Left hindlimb (tissue), 1 donor: Measurements from ENCODE around the gene TJP2.

ENCODE experiments used
- DNase-seq: peaks from one replicate; pipeline ENCODE4 v3.0.0-alpha.2; 2018

Gene TJP2

DNA sequence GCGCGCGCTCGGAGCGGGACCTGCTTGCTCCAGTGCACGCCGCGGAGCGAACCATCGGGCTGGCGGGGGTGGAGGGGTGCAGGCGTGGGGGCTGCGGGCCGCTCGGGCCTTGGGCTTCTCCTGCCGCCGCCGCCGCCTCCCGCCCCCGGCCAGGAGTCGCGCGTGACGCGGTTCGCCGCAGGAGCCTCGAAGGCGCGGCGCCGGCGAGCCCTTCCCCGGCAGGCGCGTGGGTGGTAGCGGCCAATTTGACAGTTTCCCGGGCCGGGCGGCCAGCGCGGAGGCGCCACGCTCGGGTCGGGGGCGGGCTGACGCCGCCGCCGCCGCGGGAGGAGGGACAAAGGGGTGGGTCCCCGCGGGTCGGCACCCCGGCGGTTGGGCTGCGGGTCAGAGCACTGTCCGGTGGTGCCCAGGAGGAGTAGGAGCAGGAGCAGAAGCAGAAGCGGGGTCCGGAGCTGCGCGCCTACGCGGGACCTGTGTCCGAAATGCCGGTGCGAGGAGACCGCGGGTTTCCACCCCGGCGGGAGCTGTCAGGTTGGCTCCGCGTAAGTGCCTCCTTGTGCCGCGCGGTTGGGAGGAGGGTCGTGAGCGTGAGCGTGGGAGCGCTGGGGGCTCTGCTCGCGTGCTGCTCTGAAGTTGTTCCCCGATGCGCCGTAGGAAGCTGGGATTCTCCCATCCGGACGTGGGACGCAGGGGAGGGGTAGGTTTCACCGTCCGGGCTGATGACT lies at the start of gene TJP2:
TJP2 (plus strand) TSS at position 387 of the 725 bp plus-strand sequence; CDS start at position 483, 96 bp downstream.
- DNase-seq: peak; percentile 82

DNA sequence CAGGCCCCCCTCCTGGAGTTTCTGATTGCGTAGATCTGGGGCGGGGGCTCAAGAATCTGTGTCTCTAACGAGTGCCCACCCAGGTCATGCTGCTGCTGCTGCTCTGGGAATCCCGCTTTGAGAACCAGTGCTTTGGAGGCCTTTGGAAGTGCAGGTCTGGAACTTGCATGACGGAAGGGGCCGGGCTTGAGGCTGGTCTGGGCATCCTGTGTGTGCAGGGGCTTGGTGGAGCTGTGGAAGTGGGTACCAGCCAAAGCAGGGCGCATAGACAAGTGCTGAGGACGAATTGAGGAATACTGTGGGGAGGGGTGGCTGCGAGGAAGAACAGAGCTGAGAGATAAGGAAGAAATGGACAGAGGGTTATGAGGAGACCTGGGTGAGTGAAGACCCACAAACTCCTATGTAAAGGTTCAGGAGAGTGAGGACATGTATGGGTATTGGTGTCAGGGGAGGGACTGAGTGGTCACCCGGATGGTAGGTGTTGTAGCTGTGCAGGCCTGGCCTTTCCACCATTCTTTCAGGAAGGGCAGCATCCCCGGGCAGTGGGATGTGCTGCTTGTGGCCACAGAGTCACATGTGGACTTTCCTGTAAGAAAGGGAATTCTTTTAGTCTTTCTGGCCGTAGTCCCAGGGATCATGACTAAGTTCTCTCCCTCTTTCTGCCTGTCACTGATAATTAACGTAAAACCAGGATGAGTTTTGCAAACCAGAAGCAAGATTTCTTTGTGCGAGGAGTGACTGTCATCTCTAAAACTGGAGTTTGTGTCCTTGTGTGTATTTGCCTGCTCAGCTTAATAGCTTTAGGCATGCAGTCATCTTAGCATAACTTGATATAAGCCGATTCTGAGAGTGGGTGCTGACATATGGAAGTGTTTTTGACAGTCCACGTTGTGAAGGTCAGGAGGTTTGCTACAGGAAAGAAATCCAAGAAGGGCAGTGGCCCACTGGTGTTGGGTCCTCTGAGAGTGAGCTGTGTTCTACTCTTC lies 43.3 kb upstream of the TJP2 start:
- no peak for DNase-seq

DNA sequence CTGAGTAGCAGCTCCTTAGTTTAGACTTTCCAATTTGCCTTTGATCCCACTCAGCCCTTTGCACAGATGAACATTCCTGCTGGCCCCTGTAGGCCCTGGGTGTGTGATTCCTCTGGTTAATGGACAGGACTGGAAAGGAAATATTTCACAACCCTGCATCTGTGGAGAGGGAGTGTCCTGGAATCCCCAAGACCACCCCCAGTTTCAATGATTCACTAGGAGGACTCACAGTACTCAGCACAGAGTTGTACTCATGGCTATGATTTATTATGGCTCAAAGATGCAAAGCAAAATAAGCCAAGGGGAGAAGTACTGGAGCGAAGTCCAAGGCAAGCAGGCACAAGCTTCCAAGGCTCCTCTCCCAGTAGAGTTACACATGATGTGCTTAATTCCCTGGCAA lies 42.4 kb upstream of the TJP2 start:
- DNase-seq: no peak

DNA sequence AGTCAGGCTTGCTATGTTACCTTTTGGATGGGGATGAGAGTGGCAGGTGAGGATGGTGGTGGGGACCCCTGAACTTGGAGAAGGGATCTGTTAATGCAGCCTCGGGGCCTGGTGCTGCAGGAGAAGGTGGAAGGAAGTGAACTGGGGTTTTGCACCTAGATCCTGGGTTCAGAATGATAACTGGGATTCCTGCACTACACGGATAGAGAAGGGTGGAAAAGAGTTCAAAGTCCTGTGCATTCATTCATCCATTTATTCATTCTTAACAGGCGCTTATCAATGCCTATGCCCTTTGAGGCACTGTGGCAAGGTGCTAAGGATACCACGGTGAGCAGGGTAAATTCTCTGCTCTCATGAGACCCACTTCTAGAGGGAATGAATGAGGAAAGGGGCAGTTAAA lies 41.7 kb upstream of the TJP2 start:
- DNase-seq: no peak

DNA sequence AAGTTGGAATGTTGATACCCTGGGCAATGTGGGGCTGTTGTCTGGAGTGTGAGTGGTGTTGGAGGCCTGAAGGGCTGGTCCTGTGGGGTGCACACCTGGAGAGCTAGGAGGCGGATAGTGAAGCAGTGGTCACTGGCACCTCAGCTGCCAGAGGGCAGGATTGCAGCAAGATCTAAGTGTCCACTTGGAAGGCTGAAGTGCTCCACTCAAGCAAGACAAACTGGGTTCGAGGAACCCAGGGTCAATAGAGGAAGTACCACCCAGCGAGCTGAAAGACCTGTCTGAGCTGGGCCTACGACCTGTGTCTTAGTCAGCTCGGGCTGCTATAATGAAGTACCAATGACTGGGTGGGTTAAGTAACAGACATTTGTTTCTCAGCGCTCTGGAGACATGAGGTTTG lies 39.7 kb upstream of the TJP2 start:
- no peak for DNase-seq

DNA sequence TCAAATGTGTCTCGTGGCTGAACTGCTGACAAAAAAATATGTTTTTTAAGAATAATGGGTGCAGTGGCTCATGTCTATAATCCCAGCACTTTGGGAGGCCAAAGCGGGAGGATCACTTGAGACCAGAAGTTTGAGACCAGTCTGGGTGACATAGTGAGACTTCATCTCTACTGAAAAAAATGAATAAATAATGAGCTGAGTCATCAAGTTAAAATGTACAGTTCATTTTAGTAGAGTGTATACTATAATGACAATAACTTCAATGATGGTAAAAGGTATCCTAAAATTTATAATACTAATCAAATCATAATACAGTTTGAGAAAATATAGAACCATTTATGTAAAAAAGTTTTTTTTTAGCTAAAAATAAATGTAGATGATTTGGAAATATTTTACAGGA lies 37.9 kb upstream of the TJP2 start:
- DNase-seq: no peak

DNA sequence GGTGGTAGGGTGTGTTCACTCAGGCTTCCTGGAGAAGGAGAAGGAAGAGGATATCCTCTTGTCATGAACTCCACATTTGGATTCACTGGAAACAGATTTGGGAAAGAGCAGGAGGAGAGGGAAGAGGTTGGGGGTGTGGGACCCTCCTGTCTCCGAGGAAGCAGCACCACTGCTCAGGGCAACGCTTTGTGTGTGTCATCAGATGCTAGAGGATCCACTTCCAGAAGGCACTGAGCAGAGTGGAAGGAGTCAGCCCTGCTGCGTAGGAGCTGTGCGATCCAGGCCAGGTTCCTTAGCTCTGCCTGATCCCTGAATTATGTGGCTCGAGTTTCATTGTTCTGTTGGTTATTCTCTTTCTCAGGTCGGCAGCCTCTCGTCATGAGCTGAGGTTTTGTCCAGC lies 37.3 kb upstream of the TJP2 start:
- no peak for DNase-seq

DNA sequence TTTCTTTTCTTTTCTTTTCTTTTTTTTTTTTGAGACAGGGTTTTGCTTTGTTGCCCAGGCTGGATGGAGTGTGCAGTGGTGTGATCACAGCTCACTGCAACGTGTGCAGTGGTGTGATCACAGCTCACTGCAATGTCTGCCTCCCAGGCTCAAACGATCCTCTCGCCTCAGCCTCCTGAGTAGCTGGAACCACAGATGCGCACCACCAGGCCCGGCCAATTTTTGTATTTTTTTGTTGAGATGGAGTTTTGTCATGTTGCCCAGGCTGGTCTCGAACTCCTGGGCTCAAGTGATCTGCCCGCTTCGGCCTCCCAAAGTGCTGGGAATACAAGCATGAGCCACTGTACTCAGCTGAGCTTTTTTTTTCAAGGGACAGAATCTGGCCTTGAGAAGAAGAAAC lies 36.8 kb upstream of the TJP2 start:
- DNase-seq: no peak

DNA sequence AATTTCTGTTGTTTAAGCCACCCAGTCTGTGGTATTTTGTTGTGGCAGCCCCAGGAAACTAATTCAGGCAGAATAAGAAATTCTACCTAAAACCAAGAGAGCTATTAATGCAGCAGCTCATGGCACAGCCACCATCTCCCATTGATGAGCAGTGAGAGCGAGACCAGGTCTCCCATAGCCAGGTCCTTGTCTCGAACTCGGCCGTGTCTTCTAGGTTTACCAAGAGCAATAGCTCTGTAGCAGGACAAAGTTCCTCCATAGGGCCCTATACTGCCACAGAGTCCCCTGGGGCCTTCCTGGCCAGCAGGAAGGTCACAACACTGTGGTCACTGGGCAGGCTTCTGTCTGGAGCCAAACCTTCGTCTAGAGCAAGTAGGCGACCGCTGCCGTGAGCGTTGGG lies 34.5 kb upstream of the TJP2 start:
- no peak for DNase-seq

DNA sequence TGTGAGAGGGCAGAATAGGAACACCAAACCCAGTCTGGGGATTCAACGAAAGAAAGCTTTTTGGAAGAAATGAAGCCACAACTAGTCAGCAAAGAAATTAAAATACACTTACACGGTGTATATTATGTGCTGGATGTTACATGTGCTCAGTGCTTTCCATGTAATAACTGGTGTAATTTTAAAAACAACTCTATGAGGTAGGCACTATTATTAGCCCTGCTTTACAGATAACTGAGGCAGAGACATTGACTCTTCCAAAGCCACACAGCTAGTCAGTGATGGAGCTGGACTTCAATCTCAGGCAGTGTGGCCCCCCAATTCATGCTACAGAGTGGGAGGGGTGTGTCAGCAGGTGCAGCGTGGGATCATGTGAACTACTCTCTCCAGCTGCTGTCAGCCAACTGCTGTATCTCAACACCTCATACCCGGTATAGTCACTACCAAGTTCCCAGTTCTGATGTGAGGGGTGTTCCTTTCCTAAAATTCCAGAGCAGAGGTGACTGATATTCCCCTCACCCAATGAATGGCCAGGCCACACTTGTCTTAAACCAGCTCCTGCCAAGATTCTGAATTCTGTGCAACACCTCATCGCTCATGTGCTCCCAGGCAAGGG lies 33.8 kb upstream of the TJP2 start:
- DNase-seq: no peak

DNA sequence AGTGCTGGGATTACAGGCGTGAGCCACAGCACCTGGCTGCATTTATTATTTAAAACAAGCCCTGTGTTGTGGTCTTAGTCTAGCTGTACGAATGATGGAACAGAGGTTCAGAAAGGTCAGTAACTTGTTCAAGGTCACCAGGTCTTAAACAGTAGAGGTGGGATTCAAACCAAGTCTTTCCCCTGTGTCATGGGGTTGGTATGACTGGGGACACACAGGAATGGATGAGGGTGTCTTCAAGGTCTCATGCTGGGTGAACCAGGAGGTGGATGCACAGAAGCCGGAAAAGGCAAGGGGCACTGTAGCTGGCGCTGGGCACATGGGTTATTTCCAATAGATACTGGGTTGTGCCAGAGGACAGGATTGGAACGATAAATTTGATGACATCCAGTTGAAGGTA lies 32.2 kb upstream of the TJP2 start:
- DNase-seq: no peak

DNA sequence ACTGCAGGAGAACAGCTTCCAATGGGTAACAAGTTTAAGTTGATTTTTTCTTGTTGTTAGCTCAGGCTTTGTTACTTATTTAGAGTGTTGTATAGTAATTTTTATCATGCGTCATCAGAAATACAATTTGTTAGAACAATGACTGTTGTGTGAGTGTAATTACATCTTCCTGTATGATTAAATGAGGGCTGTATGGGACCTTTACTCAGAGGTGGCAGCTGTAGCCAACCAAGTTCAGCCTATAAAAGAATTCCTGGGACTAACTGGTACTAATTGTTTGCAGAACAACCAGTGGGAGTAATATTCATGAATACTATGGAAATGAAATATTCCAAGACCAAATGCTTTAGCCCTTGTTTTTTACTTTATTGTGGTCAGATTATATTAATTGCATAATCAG lies 30.8 kb upstream of the TJP2 start:
- no peak for DNase-seq

DNA sequence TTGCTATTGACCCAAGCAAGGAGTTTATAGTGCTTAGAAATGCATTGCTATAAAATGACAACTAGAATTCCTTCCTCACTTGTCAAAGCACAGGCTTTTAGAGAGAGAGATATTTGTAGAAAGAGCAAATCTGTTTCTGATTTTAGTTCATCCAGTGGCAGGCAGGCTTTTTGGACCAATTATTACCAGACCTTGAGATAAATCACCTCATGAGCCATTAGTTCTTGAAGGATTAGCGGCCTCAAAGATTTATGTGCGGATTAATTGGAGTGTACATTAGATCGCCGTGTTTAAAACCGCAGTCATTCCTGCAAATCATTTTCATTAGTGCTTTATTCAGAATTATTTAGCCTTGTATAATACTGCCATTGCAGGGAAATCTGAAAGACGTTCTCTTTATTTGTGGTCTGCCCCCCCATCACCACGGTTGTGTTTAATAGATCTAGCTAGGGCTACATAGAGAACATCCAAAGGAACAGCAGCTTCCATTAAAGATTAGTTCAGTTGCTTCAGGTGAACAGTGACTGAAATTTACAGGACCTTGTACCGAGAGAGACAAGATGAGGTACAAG lies 28.8 kb upstream of the TJP2 start:
- no peak for DNase-seq

DNA sequence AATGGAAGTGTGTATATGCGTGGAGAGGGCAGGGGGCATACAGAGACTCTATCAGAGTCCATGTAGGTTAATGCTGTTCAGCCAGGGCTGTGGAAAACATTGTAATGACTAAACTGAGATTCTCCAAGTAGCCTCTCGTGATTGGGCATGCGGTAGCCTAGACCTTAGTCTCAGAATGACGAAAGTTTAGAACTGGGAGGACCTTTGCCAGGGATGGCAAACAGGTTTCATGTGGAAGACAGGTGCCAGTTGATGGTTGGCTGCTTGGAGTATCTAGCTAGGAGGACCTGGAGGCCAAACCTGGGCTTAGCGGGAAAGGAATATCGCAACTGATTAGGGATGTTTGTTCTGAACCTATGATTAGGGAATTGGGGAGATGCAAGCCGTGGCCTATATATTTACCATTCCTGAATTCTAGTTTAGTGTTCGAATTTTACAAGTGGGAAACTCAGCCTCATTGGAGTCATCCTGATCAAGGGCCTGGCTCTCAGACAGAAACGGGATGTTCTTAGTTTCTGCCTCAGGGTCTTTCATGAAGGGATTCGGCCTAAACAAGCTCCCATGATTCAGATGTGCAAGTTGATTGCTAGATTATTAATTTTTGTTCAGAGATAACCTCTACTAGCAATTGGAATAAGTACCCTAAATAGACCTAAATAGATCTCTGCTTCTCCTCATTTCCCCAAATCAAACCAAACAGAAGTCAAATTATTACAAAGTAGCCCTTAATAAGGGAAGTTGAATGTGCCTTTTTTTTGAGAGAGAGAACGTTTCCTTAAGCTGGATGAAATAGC lies 26.8 kb upstream of the TJP2 start:
- no peak for DNase-seq

DNA sequence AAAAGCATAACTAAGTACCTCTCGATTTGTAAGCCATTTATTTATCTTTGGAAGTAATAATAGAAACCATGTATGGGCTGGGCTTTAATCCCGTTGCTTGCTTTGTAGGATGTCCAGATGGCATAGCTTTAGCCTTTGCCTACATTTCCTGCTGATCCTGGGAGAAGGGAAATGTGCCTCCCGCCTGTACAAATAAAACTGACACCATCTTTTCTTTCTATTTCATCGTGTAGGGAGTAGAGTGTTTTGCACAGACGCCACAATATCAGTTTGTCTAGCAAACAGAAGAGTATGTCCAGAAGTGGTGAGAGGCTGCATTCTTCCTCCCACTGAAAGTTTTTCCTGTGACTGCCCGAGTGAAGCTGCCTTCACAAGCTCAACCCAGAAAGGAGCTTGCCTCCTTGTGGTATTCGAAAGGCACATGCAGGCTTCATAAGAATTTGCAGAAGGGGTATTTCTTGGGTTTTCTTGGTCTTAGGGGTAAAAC lies 24.7 kb upstream of the TJP2 start:
- DNase-seq: peak; percentile 32

DNA sequence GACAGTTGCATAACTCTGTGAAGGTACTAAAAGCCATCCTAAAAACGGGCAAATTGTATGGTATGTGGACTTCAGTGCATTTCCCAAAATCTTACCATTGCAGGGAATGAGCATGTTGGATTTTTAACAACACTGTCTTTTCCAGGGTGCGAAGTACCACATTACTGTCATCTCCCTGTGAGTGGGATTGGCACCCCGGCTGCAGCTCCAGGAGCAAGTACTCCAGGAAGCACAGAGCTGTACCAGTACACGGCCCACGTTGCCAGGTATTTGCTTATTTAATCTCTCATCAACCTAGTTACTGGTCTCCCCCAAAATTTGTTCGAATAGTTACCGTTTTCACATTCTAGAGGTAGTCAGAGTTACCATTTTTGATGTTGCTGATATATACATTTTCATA lies 22.6 kb upstream of the TJP2 start:
- no peak for DNase-seq

DNA sequence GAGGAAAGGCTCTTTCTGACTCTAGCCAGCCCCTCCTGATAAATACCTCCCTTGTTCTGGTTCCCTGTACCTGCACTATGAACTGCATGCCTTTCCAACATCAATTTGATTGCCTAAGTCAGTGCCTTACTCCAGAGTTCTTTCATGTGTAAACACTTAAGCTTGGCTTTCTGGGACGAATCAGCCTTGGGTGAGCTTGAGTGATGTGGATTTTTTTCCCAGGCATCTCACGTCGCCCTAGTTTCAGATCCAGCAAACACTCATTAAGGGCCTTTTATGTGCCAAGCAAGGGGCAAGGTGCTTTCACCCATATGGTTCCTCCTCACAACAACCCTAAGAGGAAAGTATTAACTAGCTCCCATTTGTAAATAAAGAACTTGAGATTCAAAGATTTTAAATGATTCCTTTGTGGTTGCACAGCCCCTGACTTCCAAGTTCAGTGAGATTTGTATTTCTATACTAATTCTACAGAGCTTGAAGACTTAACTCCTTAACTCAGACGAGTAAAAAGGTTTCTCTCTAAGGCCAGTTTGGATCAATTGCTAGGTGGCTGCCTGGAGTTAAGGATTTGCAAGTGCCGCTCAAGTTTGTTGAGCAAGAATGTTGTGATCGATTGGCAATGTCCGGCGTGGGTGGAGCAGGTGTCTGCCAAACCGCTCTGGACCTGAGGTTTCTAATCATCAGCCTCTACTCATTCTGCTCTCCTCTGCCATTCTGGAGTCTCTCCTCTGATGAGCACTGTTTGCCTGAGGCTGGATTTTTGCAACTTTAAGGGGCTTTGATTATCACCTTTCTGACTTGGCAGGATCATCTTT lies 20.2 kb upstream of the TJP2 start:
- DNase-seq: no peak

DNA sequence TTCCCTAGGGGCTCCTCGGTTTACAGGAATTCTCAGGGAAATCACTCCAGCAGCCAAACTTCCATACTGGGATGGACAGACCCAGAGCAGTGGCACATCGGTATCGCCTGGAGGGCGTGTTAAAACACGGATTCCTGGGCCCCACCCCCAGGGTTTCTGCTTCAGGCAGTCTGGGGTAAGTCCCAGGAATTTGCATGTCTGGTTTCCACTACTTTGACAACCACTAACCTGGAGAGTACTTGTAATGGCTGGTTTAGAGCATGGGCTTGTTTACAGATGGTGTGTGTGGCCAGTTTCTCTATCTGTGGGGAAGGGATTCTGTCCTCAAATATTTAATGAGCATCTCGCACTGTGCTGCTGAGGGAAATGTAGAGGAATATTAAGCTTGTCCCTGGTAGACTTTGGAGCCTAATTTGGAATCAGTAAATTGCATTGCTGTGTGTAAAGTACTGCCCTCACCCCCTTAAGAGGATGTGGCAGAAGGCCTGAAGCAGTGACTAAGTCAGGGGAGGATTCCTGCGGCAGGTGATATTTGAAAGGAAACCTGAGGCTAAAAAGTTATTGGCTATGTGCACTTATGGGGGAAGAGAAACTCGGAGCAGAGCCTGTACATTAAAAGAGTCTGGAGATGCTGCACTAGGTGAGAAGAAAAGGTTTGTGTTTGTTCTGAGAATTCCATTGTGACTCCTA lies 18.6 kb upstream of the TJP2 start:
- DNase-seq: no peak

DNA sequence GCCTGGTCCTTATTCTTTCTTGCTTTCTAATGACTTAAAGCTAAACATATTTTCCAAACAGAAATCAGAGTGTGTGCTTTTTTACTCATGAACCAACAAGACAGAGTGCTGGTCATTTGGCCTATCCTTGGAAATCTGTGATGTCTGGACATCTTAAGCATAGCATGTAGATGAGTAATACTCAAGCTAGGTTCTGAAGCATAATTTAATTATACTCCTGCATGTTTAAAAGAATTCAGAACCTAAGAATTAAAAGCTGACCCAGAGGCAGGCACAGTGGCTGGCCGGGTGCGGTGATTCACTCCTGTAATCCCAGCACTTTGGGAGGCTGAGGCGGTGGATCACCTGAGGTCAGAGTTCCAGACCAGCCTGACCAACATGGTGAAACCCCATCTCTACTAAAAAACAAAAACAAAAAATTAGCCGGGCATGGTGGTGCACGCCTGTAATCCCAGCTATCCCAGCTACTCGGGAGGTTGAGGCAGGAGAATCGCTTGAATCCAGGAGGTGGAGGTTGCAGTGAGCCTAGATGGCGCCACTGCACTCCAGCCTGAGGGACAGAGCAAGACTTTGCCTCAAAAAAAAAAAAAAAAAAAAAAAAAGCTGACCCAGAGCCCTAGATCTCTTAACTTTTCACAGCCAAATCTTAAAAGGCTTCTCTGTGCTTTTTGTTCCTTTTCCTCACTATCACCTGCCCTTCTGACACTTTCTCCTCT lies 16.2 kb upstream of the TJP2 start:
- DNase-seq: no peak

DNA sequence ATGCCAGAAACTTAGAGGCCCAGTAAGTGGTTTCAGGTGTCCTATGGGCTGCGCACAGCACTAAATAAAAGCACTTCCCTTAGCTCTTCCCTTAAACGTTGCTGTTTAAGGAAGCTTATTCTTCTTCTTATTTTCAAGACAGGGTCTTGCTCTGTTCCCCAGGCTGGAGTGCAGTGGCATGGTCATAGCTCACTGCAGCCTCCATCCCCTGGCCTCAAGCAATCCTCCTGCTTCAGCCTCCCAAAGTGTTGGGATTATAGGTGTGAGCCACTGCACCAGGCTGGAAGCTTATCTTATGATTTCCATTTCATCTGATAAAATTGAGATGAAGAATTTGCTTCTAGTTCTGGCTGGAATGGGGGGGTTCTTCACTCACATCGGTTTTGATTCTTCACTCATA lies 15.6 kb upstream of the TJP2 start:
- no peak for DNase-seq
